ENCODE results near the gene GRK5.
"Not testable (repeated sequence)": the region's sequence is repeated elsewhere in the genome, so short reads cannot be mapped to it uniquely, and the experiment has no call there.

Gene GRK5

DNA sequence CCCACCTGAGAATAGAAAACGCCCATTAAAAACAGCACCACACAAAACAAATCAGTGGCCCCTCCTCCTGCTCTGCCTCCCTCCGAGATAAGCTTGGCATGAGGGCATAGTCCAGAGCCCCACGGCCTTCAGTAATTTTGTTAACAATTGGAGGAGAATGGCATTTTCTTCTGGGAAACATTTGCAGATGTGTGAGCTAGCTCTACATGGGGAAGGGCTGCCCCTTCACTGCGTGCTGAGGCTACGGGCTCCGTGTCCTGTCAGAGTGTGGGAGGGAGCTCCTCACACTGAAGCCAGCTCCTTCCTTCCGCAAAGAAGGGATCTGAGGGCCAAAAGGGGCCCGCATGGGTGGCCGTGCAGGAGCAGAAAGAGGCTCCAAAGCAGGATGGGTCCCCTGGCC, 15.2 kb downstream of the GRK5 start:
- no peak for DNase-seq (ENCODE audit: low read depth in 2 of 2)

DNA sequence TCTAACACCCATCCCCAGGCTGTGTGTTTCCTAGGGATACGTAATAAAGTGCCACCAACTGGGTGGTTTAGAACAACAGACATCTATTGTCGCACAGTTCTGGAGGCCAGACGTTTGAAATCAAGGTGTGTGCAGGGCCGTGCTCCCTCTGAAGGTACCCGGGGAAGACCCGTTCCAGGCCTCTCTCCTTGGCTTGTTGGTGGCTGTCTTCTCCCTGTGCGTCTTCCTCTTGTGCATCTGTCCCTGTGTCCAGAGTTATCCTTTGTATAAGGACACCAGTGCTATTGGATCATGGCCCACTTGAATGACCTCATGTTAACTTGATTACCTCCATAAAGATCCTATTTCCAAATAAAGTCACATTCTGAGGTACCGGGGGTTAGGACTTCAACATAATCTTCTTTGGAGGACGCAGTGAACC, 15.6 kb downstream of the GRK5 start:
- DNase-seq (ENCODE audit: low read depth in 2 of 2), result no peak

DNA sequence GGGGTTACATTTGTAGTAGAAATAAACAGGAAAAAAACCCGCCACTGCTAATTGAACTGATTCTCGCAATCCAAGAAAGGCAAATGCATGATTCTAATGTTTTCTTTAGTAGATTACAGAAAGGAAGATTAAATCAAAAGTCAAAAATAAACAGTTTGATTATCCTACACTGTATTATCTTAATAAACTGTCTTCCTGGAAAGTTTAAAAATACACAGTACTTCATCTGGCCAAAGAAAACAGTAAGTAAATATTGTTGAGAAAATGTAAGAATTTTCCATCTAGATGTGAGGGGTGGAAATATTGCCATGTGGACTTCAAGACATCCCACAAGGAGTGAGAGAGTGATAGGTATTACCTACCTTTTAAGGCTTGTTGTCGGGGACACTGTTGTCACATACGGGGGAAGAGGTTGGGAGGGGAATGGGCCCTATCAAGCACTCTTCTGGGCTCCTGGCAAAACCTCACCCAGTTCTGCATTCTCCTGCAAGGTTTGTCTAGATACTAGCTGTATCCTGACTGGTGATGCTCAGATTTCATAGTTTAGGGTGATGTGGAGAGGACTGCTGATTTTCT, 17.8 kb downstream of the GRK5 start:
- DNase-seq (ENCODE audit: low read depth in 2 of 2), result no peak

DNA sequence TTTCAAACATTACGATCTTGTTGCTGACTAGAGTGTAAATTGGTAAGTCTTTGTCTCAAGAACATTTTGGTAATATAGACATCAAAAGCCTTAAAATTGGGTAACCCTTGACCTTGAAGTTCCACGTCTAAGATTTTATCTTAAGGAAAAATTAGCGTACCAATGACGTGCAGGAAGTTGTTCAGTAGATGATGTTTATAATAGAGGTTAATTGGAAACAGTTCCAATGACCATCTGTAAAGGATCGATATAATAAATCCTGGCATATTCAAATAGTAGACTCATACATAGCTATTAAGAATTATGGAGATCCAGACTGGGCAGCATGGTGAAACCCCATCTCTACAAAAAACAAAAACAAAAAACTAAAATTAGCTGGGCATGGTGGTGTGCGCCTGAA, 20.5 kb downstream of the GRK5 start:
- DNase-seq (ENCODE audit: low read depth in 2 of 2), result no peak

DNA sequence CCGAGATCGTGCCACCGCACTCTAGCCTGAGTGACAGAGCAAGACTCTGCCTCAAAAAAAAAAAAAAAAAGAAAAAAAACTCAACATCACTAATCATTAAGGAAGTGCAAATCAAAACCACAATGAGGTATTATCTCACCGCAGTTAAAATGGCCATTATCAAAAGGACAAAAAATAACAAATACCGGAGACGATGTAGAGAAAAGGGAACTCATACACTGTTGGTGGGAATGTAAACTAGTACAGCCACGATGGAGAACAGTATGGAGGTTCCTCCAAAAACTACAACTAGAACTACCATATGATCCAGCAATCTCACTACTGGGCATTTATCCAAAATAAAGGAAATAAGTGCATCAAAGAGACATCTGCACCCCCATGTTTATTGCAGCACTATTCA, 24.3 kb downstream of the GRK5 start:
- DNase-seq (ENCODE audit: low read depth in 2 of 2), result no peak

DNA sequence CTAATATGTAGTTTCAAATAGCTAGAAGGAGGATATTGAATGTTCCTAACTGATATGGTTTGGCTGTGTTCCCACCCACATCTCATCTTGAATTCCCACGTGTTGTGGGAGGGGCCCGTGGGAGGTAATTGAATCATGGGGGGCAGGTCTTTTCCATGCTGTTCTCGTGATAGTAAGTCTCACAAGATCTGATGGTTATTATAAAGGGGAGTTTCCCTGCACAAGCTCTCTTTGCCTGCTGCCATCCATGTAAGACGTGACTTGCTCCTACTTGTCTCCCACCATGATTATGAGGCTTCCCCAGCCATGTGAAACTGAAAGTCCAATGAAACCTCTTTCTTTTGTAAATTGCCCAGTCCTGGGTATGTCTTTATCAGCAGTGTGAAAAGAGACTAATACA, 25.1 kb downstream of the GRK5 start:
- DNase-seq (ENCODE audit: low read depth in 2 of 2), result peak in 1 of 2 donors; percentile 31

DNA sequence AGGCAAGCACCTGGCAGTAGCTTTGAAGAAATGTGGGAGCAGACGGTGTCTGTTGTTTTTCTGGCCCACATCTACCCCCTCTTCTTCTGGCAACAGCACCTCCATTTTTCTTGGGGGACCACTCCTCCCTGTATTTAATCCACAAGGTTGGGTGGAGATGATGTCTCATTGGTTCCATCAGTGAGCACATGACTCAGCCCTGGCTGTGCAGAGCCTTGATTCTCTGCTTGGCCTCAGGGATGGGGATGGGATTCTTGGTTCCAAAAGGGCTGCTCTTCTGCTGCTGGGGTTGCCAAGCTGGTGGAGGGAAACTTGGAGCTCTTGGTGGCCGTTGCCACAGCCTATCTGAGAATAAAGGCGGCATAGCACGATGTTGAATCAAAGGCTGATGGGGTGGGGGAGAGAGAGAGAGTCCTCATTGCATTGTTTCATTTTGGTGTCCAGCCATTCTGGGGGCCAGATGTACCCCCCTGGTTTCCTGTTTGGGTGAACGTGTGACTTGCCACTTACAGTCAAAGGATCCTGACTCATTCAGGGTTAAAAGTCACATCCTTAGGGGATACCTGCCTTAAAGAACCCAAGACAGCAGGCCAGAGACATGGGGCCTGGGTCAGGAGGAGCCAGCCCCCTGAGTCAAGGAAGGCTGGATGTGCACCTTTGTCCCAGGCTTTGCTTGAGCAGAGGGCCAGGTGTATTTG, 25.9 kb downstream of the GRK5 start:
- no peak for DNase-seq (ENCODE audit: low read depth in 2 of 2)

DNA sequence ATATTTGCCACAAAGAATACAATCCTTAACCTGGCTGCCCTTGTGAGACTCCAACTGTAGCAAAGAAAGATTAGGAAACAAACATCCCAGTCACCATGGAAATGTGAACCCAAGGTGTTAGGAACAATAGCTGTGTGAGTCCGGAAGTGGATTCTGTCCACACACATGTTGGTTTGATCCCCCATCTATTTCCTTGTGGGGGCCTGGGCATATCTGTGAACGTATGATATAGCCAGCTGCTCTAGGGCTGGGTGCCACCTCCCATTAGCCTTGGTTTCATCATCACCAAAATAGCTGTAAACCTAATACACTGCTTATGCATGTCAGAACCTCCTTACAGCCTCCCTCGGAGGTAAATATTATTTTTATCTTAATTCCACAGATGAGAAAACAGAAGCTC, 26.4 kb downstream of the GRK5 start:
- no peak for DNase-seq (ENCODE audit: low read depth in 2 of 2)

DNA sequence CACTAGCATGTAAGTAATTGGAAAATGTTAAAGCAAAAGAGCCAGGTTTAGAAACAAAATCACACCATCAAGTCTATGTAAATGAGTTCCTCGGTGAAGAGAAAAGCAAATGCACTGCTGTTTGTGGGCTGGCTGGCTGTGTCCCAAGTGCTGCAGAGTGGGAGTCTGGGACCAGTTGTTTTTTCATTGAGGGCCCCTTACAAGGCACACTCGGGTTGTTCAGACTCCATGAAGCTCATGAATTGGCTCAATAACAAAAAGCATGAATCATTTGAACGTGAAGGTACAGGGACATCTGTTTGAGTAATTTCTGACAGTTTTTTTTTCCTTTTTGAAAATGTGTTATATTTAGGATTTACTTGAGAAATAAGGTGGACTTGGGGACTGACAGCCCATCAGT, 28.0 kb downstream of the GRK5 start:
- DNase-seq (ENCODE audit: low read depth in 2 of 2), result no peak

DNA sequence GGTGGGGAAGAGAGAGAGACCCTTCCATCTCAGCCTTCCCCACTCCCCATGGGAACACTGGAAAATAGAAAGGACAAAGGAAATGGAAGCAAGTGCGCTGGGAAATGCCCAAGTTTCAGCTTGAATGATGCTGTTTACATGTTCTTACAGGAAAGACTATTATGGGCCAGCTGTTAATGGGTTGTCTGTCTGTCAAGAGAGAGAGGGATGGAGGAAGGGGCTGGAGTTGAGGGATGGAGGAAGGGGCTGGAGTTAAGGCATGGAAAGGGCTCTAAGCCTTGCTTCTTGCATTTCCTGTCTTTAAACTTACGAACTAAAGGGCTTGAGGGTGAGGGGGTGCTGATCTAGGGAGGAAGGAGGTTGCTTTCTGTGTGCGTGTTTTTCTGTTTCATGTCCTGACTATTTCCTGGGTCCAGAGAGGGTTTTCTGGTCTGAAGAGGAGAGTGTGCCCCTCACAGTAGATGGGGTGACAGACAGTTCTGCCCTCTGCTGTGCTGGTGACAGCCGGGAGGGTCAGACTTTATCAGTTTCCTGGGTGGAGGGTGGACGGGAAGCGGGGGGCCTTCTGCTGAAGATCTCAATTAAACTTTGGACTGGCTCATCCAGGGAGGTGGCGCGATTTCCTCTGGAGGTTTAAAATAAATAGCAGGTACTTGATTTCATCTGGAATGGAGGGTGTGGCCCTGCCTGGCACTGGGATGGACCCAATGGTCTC, 30.5 kb downstream of the GRK5 start:
- DNase-seq (ENCODE audit: low read depth in 2 of 2), result no peak

DNA sequence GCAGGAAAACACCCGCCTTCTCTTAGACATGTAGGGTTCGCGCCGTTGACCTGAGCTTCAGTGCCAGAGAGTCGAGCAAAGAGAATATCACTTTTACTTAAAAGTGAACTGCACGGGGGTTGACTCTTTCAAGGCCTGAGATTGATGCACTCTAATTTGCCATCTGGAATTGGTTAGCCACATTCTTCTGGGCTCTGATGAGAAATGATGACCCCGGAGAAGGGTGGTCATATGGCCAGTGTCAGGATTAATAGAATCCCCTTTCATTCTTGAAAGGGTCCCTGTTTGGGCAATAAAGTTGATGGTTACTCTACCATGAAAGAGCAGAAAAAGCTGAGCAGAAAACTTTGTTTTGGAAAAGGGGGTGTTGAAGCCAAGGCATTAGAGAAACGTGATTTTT, 31.2 kb downstream of the GRK5 start:
- DNase-seq (ENCODE audit: low read depth in 2 of 2), result no peak

DNA sequence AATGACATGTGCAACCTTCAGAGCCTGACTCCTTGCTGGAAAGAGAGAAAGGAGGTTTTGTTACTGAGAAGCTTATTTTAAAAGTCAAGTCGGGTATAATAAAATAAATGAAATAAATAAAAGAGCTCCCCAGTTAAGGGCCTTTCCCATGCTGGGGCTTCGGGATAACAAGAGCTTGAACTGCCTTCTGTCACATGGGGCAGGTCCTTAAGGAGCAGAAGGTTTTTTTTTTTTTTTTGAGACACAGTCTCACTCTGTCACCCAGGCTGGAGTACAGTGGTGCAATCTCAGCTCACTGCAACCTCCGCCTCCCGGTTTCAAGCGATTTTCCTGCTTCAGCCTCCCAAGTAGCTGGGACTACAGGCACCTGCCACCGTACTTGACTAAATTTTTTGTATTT, 31.6 kb downstream of the GRK5 start:
- DNase-seq (ENCODE audit: low read depth in 2 of 2), result not testable (repeated sequence)

DNA sequence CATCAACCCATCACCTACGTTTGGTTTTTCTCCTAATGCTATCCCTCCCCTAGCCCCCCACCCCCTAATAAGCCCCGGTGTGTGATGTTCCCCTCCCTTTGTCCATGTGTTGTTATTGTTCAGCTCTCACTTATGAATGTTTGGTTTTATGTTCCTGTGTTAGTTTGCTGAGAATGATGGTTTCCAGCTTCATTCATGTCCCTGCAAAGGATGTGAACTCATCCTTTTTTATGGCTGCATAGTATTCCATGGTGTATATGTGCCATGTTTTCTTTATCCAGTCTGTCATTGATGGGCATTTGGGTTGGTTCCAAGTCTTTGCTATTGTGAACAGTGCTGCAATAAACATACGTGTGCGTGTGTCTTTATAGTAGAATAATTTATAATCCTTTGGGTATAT, 32.3 kb downstream of the GRK5 start:
- not testable (repeated sequence) for DNase-seq (ENCODE audit: low read depth in 2 of 2)

DNA sequence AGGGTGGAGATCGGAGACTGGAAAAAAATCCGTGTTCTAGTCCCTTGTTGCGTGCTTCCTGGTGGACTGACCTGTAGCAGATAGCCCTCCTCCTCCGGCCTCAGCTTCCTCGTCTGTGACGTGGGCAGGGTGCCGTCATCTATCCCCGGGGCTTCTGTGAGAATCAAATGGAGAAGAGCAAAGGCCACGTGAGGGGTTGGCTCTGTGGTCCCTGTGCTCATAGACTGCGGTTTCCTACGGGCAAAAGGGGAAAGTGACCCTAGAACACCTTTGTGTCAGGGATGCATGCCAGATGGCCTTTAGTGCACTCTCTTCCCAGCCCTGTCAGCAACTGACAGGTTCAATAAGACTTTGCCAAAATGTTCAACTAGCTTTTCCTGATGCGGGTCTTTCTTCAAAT, 33.7 kb downstream of the GRK5 start:
- no peak for DNase-seq (ENCODE audit: low read depth in 2 of 2)

DNA sequence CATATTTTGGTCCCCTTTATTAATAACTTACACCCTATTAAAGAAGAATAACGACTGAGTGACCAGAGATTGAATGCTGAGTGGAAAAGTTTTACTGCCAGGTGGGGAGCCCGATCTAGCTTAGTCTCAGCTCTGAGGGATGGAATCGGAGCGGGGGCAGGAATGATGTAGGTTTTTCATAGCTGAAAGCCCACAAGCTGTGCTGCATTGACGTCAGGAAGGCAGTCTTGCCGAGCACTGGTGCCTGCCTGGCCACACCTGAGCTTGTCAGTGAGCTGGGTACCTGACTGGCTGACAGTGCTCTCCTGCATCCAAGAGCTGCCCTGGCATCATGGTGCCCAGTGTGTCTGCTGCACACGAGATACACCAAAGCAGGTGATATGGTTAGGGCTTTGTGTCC, 34.8 kb downstream of the GRK5 start:
- DNase-seq (ENCODE audit: low read depth in 2 of 2), result no peak

DNA sequence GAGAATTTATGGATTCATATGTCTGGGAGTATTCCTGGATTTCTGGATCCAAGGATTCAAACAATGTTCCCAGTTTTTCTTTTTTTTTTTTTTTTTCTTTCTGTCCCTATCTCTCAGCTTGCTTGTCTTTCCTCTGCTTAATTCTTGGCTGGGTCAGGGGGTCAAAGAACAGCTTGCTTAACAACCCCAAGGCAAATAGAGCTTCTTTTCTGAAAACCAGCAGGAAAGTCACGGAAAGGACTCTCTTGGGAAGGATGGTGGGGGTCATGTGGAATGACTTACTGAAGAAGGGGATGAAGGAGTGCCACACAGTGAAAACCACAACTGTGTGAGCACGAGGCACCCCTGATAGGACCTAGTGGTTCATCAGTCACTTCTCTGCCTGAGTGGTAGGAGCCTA, 36.1 kb downstream of the GRK5 start:
- no peak for DNase-seq (ENCODE audit: low read depth in 2 of 2)

DNA sequence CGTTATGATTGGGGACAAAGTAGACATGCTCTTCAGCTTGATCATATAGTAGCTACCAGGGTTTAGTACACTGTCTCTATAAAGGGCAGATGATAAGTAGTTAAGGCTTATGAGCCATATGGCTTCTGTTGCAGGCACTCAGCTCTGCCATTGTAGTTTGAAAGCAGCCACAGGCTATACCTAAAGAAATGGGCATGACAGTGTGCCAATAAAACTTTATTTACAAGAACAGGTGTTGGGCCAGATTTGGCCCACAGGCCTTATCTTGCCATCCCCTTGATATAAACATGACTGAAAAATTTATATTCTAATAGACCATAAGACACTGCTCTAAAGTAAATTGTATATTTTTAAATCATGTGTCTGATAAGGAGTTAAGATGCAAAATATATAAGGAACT, 36.6 kb downstream of the GRK5 start:
- no peak for DNase-seq (ENCODE audit: low read depth in 2 of 2)

DNA sequence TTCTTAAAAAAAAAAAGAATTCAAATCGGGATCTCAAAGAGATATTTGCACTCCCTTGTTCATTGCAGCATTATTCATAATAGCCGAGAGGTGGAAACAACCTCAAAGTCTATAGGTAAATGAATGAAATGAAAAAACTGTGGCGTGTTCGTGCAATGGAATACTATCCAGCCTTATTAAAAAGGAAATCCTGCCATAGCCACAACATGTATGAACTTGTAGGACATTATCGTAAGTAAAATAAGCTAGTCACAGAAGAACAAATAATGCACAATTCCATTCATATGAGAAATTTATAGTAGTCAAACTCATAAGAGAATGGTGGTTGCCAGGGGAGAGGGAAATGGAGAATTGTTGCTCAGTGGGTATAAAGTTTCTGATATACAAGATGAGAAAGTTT, 37.9 kb downstream of the GRK5 start:
- no peak for DNase-seq (ENCODE audit: low read depth in 2 of 2)

DNA sequence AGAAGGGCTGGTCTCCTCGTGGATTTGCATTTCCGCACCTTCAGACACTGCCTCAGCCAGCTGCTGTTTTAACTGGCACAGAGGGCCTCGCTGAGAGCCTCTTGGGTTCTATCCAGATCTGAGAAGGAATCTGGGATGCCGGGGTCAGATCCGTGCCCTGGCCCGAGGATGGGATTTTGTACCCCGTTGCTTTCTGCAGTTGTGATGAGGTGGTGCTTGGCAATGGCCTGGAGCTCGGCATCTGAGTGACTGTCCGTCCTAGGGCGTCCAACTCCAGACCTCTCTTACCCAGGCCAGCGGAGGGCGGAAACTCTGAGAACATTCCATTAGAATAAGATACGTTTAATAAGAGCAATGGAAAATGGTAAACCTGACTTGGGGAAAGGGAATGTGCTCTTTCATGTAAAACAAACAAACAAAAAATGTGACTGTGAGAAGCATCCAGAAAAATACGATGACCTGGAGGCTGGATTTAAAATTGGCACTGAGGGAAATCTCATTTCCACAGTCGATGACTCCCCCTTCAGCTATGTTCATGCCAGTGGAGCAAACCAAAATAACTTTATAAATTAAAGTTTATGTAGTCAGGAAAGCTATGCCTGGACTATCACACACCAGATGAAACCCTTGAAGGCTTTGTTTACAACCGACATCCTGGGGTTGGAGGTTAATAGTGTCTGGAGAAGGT, 39.6 kb downstream of the GRK5 start:
- no peak for DNase-seq (ENCODE audit: low read depth in 2 of 2)

DNA sequence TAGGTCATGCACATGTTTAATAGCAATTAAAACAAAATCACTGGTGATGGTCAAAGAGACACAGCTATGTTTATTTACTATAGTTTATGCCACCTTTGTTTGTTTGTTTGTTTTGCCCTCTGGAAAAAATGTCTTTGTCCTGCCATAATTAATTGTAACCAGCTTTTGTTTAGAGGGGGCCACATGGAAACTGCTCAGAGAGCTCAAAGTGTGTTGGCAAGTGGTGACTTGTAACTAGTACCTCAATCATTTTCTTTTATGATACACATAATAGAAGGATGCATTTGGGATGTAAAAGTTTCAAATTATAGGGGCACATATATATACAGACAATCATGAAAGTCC, 40.2 kb downstream of the GRK5 start:
- no peak for DNase-seq (ENCODE audit: low read depth in 2 of 2)

DNA sequence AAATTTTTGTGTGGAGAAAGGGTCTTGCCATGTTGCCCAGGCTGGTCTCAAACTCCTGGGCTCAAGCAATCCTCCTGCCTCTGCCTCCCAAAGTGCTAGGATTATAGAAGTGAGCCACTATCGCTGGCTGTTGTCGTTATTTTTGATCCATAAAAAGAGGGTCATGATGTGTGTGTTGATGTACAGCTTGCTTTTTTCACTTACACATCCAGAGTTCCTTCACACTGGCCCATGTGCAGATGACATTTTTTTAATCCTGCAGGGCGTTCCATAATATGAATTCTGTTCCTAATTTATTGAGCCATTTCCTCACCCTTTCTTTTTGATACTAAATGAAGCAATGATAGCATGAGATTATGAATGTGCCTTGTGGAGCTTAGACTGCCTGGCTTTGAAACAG, 40.8 kb downstream of the GRK5 start:
- DNase-seq (ENCODE audit: low read depth in 2 of 2), result no peak

DNA sequence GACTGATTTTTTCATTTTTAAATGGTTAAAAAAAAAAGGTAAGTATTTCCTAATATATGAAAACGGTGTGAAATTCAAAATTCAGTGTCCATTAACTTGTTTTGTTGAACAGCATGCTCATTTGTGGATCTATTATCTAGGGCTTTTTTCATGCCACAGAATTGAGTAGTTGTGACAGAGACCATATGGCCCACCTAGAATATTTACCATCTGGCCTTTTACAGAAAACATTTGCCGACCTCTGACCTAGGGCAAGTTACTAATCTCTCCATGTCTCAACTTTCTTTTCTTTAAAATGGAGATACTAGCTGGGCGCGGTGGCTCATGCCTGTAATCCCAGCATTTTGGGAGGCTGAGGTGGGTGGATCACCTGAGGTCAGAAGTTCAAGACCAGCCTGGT, 41.3 kb downstream of the GRK5 start:
- no peak for DNase-seq (ENCODE audit: low read depth in 2 of 2)
